ENCODE results near the gene CDKL1. TPM values are rescaled to one million over a fixed set of nuclear protein-coding genes. Genes with fewer than 3 reads are reported as not detected.

CDKL1 gene
- total and polyA plus RNA-seq, 2 of the 13 experiments (the other 11 are each of a cell fraction or from before 2014, with no cell fraction given): 4.4 to 5.1 TPM

GRCh38 chr14:50311972-50312733 lies 84.5 kb downstream of the CDKL1 start, which contains the start of the genes DMAC2L and L2HGDH (continued):
- TF ChIP-seq ZNF142 (CRISPR knock-in tag; IDR thresholded peaks at IDR 0.05): peak; percentile 85; the same call in 1 of the 2 replicates
- peak; percentile 79; the same call in 1 of the 2 replicates for TF ChIP-seq MEIS1 (CRISPR knock-in tag; IDR thresholded peaks at IDR 0.05; ENCODE audit: borderline replicate concordance)
- peak; percentile 67; the same call in 1 of the 2 replicates for TF ChIP-seq DNMT3B (CRISPR knock-in tag; conservative IDR thresholded peaks at IDR 0.05)
- peak; percentile 96 for TF ChIP-seq ZNF883 (CRISPR knock-in tag; IDR thresholded peaks at IDR 0.05; ENCODE audit: not compliant biosample characterization)
- no peak for TF ChIP-seq SKIL (CRISPR knock-in tag; IDR thresholded peaks at IDR 0.05; ENCODE audit: borderline replicate concordance)
- peak; percentile 69 for TF ChIP-seq HIC2 (CRISPR knock-in tag; IDR thresholded peaks at IDR 0.05; ENCODE audit: low read depth)
- peak; percentile 63; the same call in 1 of the 2 replicates for TF ChIP-seq TEF (CRISPR knock-in tag; IDR thresholded peaks at IDR 0.05)
- no peak for TF ChIP-seq SIX1 (CRISPR knock-in tag; IDR thresholded peaks at IDR 0.05; ENCODE audit: borderline replicate concordance)
- TF ChIP-seq BRCA1 (CRISPR knock-in tag; IDR thresholded peaks at IDR 0.05): no peak
- peak; percentile 85 for TF ChIP-seq HNRNPK (IDR thresholded peaks at IDR 0.05; ENCODE audit: low read depth, low read length, poor library complexity, severe bottlenecking)
- TF ChIP-seq YEATS4 (CRISPR knock-in tag; IDR thresholded peaks at IDR 0.05; ENCODE audit: borderline replicate concordance): peak; percentile 91
- TF ChIP-seq RFX3 (CRISPR knock-in tag; IDR thresholded peaks at IDR 0.05): no peak
- TF ChIP-seq PRDM4 (CRISPR knock-in tag; IDR thresholded peaks at IDR 0.05; ENCODE audit: borderline replicate concordance): no peak
- TF ChIP-seq YEATS2 (CRISPR knock-in tag; IDR thresholded peaks at IDR 0.05; ENCODE audit: borderline replicate concordance): peak; percentile 78; the same call in 1 of the 2 replicates
